ENCODE data around the gene GARIN5B. TPM values are rescaled to one million over a fixed set of nuclear protein-coding genes. Genes with fewer than 3 reads are reported as not detected.
"Not testable (repeated sequence)": the region's sequence is repeated elsewhere in the genome, so short reads cannot be mapped to it uniquely, and the experiment has no call there.

The GARIN5B gene
- total and polyA plus RNA-seq, 2 of the 13 experiments (the other 11 are each of a cell fraction or from before 2014, with no cell fraction given): not detected

DNA sequence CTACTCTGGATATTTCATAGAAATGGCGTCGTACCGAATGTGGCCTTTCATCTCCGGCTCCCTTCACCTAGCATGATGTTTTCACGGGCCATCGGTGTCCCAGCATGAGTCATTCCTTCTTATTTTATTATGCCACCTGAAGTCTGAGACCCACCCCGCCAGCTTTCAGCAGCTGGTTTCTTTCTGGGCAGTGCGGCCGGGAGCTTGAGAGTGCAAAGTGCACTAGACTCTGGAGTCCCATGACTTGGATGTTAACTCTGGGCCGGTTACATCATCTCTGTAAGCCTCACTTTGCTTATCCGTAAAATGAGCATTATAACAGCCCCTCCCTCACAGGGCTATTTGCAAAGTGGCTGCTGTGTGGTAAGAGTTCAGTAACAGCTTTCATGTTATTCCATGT is 29.2 kb downstream of the GARIN5B start (continued):
- TF ChIP-seq, protein P1, sequence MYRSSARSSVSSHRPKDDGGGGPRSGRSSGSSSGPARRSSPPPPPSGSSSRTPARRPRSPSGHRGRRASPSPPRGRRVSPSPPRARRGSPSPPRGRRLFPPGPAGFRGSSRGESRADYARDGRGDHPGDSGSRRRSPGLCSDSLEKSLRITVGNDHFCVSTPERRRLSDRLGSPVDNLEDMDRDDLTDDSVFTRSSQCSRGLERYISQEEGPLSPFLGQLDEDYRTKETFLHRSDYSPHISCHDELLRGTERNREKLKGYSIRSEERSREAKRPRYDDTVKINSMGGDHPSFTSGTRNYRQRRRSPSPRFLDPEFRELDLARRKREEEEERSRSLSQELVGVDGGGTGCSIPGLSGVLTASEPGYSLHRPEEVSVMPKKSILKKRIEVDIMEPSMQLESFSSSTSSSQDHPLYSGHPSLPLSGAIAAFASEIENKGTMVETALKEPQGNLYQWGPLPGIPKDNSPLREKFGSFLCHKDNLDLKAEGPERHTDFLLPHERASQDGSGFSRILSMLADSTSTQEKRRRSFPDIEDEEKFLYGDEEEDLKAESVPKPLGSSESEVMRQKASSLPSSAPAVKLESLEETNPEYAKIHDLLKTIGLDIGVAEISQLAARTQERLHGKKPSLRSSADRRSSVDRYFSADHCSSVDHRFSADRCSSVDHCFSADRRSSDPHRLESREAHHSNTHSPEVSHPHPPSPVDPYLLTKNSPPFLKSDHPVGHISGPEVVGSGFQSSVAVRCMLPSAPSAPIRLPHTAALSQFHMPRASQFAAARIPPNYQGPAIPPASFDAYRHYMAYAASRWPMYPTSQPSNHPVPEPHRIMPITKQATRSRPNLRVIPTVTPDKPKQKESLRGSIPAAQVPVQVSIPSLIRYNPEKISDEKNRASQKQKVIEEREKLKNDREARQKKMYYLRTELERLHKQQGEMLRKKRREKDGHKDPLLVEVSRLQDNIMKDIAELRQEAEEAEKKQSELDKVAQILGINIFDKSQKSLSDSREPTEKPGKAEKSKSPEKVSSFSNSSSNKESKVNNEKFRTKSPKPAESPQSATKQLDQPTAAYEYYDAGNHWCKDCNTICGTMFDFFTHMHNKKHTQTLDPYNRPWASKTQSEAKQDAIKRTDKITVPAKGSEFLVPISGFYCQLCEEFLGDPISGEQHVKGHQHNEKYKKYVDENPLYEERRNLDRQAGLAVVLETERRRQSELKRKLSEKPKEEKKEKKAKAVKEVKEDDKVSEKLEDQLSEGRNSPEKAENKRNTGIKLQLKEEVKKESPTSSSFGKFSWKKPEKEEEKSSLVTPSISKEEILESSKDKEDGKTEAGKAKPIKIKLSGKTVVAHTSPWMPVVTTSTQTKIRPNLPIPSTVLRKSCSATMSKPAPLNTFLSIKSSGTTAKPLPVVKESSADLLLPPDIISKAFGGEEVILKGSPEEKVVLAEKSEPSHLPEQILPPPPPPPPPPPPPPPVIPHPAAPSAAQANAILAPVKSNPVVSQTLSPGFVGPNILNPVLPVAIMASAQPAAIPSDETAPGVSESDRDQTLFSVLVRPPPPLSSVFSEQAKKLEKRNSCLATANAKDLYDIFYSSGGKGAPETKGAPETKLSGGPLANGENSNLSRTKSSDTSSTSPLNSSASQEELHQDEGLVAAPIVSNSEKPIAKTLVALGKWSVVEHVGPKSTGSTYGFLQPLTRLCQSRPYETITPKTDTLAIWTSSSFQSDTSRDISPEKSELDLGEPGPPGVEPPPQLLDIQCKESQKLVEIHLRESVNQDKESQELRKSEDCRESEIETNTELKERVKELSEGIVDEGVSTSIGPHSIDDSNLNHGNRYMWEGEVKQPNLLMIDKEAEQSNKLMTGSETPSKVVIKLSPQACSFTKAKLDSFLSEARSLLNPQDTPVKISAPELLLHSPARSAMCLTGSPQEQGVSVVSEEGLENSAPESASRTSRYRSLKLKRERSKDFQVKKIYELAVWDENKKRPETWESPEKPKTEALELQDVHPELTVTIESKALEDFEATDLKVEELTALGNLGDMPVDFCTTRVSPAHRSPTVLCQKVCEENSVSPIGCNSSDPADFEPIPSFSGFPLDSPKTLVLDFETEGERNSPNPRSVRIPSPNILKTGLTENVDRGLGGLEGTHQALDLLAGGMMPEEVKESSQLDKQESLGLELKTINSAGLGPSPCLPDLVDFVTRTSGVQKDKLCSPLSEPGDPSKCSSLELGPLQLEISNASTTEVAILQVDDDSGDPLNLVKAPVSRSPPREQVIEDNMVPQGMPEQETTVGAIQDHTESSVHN (CRISPR knock-in tag; IDR thresholded peaks at IDR 0.05): no peak
- TF ChIP-seq ZNF781 (CRISPR knock-in tag; IDR thresholded peaks at IDR 0.05; ENCODE audit: borderline replicate concordance, not compliant biosample characterization) (no peak), ZNF879 (CRISPR knock-in tag; IDR thresholded peaks at IDR 0.05) (no peak), RXRA (CRISPR knock-in tag; IDR thresholded peaks at IDR 0.05) (no peak), KDM4B (CRISPR knock-in tag; IDR thresholded peaks at IDR 0.05) (no peak), CEBPB (IDR thresholded peaks at IDR 0.05; ENCODE audit: borderline replicate concordance, low read depth, low read length) (peak; percentile 88), JUN (CRISPR knock-in tag; IDR thresholded peaks at IDR 0.05) (no peak; the same call in 1 of the 2 replicates), MYNN (CRISPR knock-in tag; IDR thresholded peaks at IDR 0.05; ENCODE audit: low read depth) (no peak), ZNF317 (CRISPR knock-in tag; IDR thresholded peaks at IDR 0.05) (no peak), SMAD1 (CRISPR knock-in tag; IDR thresholded peaks at IDR 0.05; ENCODE audit: borderline replicate concordance, low read depth) (no peak), ZBTB7B (CRISPR knock-in tag; IDR thresholded peaks at IDR 0.05) (no peak), POLR2G (IDR thresholded peaks at IDR 0.05; ENCODE audit: low read depth, low read length) (peak; percentile 83)
- TF ChIP-seq, protein P2, sequence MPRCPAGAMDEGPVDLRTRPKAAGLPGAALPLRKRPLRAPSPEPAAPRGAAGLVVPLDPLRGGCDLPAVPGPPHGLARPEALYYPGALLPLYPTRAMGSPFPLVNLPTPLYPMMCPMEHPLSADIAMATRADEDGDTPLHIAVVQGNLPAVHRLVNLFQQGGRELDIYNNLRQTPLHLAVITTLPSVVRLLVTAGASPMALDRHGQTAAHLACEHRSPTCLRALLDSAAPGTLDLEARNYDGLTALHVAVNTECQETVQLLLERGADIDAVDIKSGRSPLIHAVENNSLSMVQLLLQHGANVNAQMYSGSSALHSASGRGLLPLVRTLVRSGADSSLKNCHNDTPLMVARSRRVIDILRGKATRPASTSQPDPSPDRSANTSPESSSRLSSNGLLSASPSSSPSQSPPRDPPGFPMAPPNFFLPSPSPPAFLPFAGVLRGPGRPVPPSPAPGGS (CRISPR knock-in tag; IDR thresholded peaks at IDR 0.05): no peak

DNA sequence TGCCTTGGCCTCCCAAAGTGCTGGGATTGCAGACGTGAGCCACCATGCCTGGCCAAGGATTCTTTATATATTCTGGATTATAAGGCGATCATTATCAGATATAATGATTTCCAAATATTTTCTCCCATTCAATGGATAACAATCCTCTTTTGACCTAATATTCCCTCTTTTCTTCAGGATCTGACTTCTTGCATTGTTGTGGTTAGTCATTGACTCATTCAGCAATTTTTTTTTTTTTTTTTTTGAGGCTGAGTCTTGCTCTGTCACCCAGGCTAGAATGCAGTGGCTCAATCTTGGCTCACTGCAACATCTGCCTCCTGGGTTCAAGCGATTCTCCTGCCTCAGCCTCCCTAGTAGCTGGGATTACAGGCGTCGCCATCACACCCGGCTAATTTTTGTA is 33.3 kb downstream of the GARIN5B start:
- intact Hi-C loops (cut with micrococcal nuclease; ENCODE audit: unreplicated experiment): loop anchor here (5.0 kb wide), 1 partner anchor 58 kb away; the partner anchor contains the start of gene RPL28
- in situ Hi-C loops (cut with HindIII; ENCODE audit: extremely low pct_ligation_motif_present, low pct_unique_long_range_greater_than_20kb): not testable (repeated sequence)
- WGBS (ENCODE audit: low lambda C conversion rate): 86% methylated on average over 6 of the region's 6 CpGs

More for the DNA sequence above, 33.3 kb downstream of the GARIN5B start:
- H2AFZ ChIP-seq (ENCODE audit: low read length); ATAC-seq; H3K4me2 ChIP-seq (ENCODE audit: low read depth, low read length); H3K9ac ChIP-seq (ENCODE audit: insufficient read depth, low read depth, low read length); BruUV-seq (replicated peaks); FAIRE-seq; H3K27me3 ChIP-seq (ENCODE audit: control insufficient read depth in 1 of 2, insufficient read depth in 2 of 2, low read length in 2 of 2); H3K36me3 ChIP-seq (replicated peaks in 1 of 2; ENCODE audit: control insufficient read depth in 1 of 2, insufficient read depth in 2 of 2, low read length in 2 of 2); CTCF ChIA-PET (ENCODE audit: low intra/inter-chr PET ratio, low total read pairs); H3K27ac ChIP-seq (ENCODE audit: extremely low read length, insufficient read depth, low read length); H4K20me1 ChIP-seq (ENCODE audit: insufficient read depth, low read length); H3K9me3 ChIP-seq (ENCODE audit: low read length); H3K79me2 ChIP-seq (ENCODE audit: insufficient read depth, low read length); DNase-seq (ENCODE audit: low spot score); H3K4me3 ChIP-seq (replicated peaks in 1 of 3; ENCODE audit: insufficient read depth in 1 of 3, low read depth in 2 of 3, low read length in 3 of 3): not testable (repeated sequence)
- POLR2A ChIA-PET: interaction anchor here (1.4 kb wide), 1 partner anchor 9 kb away, joined by 4 read pairs; no protein-coding TSS in a partner anchor
- peaks cover 47% of the 10 kb centered on the region for H3K4me1 ChIP-seq (ENCODE audit: insufficient read depth, low read length)
